Keratinocyte (primary cell): Measurements from ENCODE around the gene KRT81. TPM values are rescaled to one million over a fixed set of nuclear protein-coding genes. Genes with fewer than 3 reads are reported as not detected.

Experiments
- DNase-seq: peaks from one replicate; pipeline ENCODE4 v3.0.0-alpha.2; 2011; ENCODE audit warnings: low read depth, missing footprints, low spot score
- FAIRE-seq: peaks from 2 replicates; lab custom pipeline; 2011; peaks lifted over from hg19 to GRCh38; lab: Jason Lieb, UNC
- H2AFZ ChIP-seq: 2 replicates; pipeline ENCODE4 v1.6.0; 2012; ENCODE audit warnings: low read length, control low read depth, inconsistent platforms; ENCODE audit not compliant: control insufficient read depth
- H3K27ac ChIP-seq: 2 replicates; pipeline ENCODE4 v1.5.1; 2011; ENCODE audit warnings: low read length; ENCODE audit not compliant: control insufficient read depth, insufficient read depth
- H3K27me3 ChIP-seq: 3 replicates; pipeline ENCODE4 v1.6.0; 2011; ENCODE audit warnings: low read length; ENCODE audit not compliant: control insufficient read depth, insufficient read depth; ENCODE audit errors: extremely low read depth
- H3K36me3 ChIP-seq, 2 experiments: 2 replicates in 1 of 2; 3 replicates in 1 of 2; pipeline ENCODE4 v1.5.1; 2011; ENCODE audit warnings: low read length in 2 of 2, mild to moderate bottlenecking in 1 of 2; ENCODE audit not compliant: control insufficient read depth in 2 of 2, insufficient read depth in 2 of 2; ENCODE audit errors: extremely low read depth in 1 of 2
- H3K4me1 ChIP-seq: 3 replicates; pipeline ENCODE4 v1.5.1; 2011; ENCODE audit warnings: low read length; ENCODE audit not compliant: control insufficient read depth, insufficient read depth; ENCODE audit errors: extremely low read depth
- H3K4me2 ChIP-seq: 3 replicates; pipeline ENCODE4 v1.6.0; 2011; ENCODE audit warnings: low read depth, low read length; ENCODE audit not compliant: control insufficient read depth, insufficient read depth; ENCODE audit errors: extremely low read depth
- H3K4me3 ChIP-seq, 3 experiments: fragments of 200-600 bp in 1 of 3; sonication (generic) in 1 of 3; 2 replicates in 2 of 3; 3 replicates in 1 of 3; pipeline ENCODE4 v1.5.1; 2011 to 2016; ENCODE audit warnings: low read length in 3 of 3, mild to moderate bottlenecking in 3 of 3, control low read depth in 2 of 3, inconsistent platforms in 1 of 3, low read depth in 1 of 3, mixed read lengths in 1 of 3, mixed run types in 1 of 3, moderate library complexity in 1 of 3; ENCODE audit not compliant: control insufficient read depth in 2 of 3, insufficient read depth in 2 of 3; ENCODE audit errors: extremely low read depth in 1 of 3
- H3K79me2 ChIP-seq: 2 replicates; pipeline ENCODE4 v1.6.0; 2012; ENCODE audit warnings: low read length; ENCODE audit not compliant: control insufficient read depth, insufficient read depth
- H3K9ac ChIP-seq: 3 replicates; pipeline ENCODE4 v1.6.0; 2011; ENCODE audit warnings: low read length; ENCODE audit not compliant: control insufficient read depth, insufficient read depth; ENCODE audit errors: extremely low read depth
- H3K9me1 ChIP-seq: 3 replicates; pipeline ENCODE4 v1.6.0; 2011; ENCODE audit warnings: low read length; ENCODE audit not compliant: control insufficient read depth, insufficient read depth; ENCODE audit errors: extremely low read depth
- H3K9me3 ChIP-seq: 2 replicates; pipeline ENCODE4 v1.5.1; 2012; ENCODE audit warnings: low read depth, low read length; ENCODE audit not compliant: control insufficient read depth
- H4K20me1 ChIP-seq: 3 replicates; pipeline ENCODE4 v1.6.0; 2011; ENCODE audit warnings: low read length; ENCODE audit not compliant: control insufficient read depth, insufficient read depth; ENCODE audit errors: extremely low read depth
- EZH2 ChIP-seq: IDR thresholded peaks from one replicate; pipeline ENCODE4 v1.6.1; 2012; ENCODE audit warnings: inconsistent platforms, mild to moderate bottlenecking, low read length, moderate library complexity
- dilution Hi-C: fragments of 300-500 bp; cut with MboI; formaldehyde crosslinking; loops from one replicate; pipeline ENCODE4 v1.7.0; 2020; ENCODE audit warnings: low sequenced_read_pairs; ENCODE audit not compliant: extremely low pct_ligation_motif_present
- polyA plus RNA-seq, 5 experiments: library from polyadenylated mRNA; depleted of rRNA in 3 of 5; stranded (reverse) in 3 of 5; stranded (forward) in 1 of 5; unstranded in 1 of 5; fragments of >200 nt; gene quantifications; 1 replicate in 1 of 5; 2 replicates in 3 of 5; 3 replicates in 1 of 5; pipeline versions ENCODE4 v1.2.1 to v1.2.3, GENCODE V29; 2011 to 2012; ENCODE audit warnings: missing spikeins in 2 of 5, low read depth in 1 of 5, low replicate concordance in 1 of 5
- TF ChIP-seq, protein P1 (sequence below), 3 experiments: IDR thresholded peaks in 1 of 3; conservative IDR thresholded peaks in 1 of 3; optimal IDR thresholded peaks in 1 of 3; 2 replicates in 2 of 3; 3 replicates in 1 of 3; pipeline versions ENCODE3 to v1.5.1; 2011; ENCODE audit warnings: low read length in 3 of 3, mild to moderate bottlenecking in 3 of 3, moderate library complexity in 2 of 3, control low read depth in 1 of 3, inconsistent platforms in 1 of 3; ENCODE audit not compliant: insufficient read depth in 2 of 3; ENCODE audit errors: extremely low read depth in 1 of 3

The KRT81 gene
- polyA plus RNA-seq, 1 donor (not counting 4 experiments of a cell fraction or from before 2014, with no cell fraction given) = 0.03 TPM

DNA sequence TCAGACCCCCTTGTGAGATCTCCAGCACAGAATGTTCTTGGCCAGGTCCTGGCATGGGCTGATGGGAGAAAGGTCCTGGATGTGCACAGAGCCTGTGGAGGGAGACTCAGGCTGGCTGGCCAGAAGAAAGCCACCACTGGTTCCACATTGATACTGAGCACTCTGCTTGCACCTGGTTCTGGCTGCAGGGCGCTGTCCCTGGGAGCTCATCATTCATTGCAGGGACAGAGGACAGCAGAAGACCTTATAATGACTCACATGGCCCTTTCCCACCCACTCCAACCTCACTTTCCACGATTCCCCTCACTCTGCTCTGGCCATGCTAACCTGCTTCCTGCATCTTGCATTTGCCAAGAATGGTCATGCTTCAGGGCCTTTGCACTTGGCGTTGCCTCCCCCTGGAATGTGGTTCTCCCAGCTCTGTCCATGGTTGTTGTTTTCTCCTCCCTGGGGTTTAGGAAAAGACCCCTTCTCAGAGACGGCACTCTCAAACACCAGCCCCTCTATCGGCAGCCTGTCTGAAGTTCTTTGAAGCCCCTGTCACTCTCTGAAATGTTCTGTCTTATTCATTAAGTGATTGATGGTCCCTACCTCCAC lies 48.0 kb downstream of the KRT81 start:
- no peak for DNase-seq
- no peaks in the 10 kb centered on the region for H3K9me1 ChIP-seq
- peak overlapping the region; percentile 42 for H3K4me2 ChIP-seq
- no peak for TF ChIP-seq EZH2
- TF ChIP-seq, protein P1, sequence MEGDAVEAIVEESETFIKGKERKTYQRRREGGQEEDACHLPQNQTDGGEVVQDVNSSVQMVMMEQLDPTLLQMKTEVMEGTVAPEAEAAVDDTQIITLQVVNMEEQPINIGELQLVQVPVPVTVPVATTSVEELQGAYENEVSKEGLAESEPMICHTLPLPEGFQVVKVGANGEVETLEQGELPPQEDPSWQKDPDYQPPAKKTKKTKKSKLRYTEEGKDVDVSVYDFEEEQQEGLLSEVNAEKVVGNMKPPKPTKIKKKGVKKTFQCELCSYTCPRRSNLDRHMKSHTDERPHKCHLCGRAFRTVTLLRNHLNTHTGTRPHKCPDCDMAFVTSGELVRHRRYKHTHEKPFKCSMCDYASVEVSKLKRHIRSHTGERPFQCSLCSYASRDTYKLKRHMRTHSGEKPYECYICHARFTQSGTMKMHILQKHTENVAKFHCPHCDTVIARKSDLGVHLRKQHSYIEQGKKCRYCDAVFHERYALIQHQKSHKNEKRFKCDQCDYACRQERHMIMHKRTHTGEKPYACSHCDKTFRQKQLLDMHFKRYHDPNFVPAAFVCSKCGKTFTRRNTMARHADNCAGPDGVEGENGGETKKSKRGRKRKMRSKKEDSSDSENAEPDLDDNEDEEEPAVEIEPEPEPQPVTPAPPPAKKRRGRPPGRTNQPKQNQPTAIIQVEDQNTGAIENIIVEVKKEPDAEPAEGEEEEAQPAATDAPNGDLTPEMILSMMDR (optimal IDR thresholded peaks at IDR 0.05 in 1 of 3, IDR thresholded peaks at IDR 0.05 in 1 of 3, conservative IDR thresholded peaks at IDR 0.05 in 1 of 3; ENCODE audit: extremely low read depth in 1 of 3, insufficient read depth in 2 of 3, low read length in 3 of 3) = no peak
- no peak overlapping the region for H2AFZ ChIP-seq
- no peaks in the 10 kb centered on the region for H4K20me1 ChIP-seq
- dilution Hi-C loops = no loop called here
- H3K4me3 ChIP-seq = peak overlapping the region in 1 of 3 experiments; percentile 19
- H3K9me3 ChIP-seq = no peaks in the 10 kb centered on the region
- no peaks in the 10 kb centered on the region for H3K79me2 ChIP-seq
- H3K9ac ChIP-seq = peak overlapping the region; percentile 78
- FAIRE-seq = peak; percentile 90
- H3K36me3 ChIP-seq = no peaks in the 10 kb centered on the region
- H3K27ac ChIP-seq = peak overlapping the region; percentile 79
- H3K4me1 ChIP-seq = peaks cover 27% of the 10 kb centered on the region
- no peaks in the 10 kb centered on the region for H3K27me3 ChIP-seq

DNA sequence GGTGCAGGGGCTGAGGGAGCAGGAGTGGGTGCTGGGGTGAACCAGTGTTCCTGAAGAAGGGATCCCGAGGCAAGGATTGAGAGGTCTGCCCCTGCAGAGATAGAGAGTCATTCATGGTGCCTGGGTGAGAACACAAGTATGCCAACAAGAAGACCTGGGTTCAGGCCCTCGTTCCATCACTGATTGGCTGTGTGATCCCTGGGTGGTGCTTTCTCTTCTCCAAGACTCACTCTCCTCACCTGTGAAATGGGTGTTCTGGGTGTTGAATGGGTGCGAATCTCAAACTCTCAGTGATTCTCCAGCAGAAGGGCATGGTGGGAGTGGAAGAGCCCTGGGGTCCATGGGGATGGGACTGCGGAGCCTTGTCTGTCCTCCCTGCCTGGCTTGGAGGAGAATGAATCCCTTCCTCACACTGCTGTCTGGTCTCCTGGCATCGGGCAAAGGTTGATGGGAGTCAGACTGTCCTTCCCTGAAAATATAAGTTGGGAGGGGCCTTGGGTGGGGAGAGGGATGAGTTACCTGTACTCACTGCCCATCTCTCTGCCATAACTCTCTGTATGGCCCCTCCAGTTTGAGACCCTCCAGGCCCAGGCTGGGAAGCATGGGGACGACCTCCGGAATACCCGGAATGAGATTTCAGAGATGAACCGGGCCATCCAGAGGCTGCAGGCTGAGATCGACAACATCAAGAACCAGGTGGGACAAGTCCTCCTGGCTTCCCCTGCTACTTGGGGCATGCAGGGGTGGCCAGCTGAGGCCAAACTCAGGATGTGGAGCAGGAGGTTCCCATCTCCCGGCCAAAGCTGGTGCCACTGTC lies 48.7 kb downstream of the KRT81 start:
- Histone ChIP-seq H3K79me2 (no peaks in the 10 kb centered on the region), H3K9ac (no peak overlapping the region), H3K9me1 (no peaks in the 10 kb centered on the region), H3K4me1 (peaks cover 27% of the 10 kb centered on the region), H3K4me2 (no peak overlapping the region), H4K20me1 (no peaks in the 10 kb centered on the region), H3K36me3 (no peaks in the 10 kb centered on the region), H2AFZ (no peak overlapping the region), H3K4me3 (no peak overlapping the region), H3K27ac (no peak overlapping the region), H3K27me3 (no peaks in the 10 kb centered on the region), H3K9me3 (no peaks in the 10 kb centered on the region)
- FAIRE-seq = no peak
- no peak for DNase-seq
- dilution Hi-C loops = no loop called here
- no peak for TF ChIP-seq EZH2
- TF ChIP-seq, protein P1 (optimal IDR thresholded peaks at IDR 0.05 in 1 of 3, IDR thresholded peaks at IDR 0.05 in 1 of 3, conservative IDR thresholded peaks at IDR 0.05 in 1 of 3; ENCODE audit: extremely low read depth in 1 of 3, insufficient read depth in 2 of 3, low read length in 3 of 3) = no peak
